Measurements from ENCODE around the gene DUOX1.
A peak's percentile ranks its signal among the peaks of the same experiment; 100 is the strongest.
"Not testable (repeated sequence)": the region's sequence is repeated elsewhere in the genome, so short reads cannot be mapped to it uniquely, and the experiment has no call there.

DUOX1 gene

DNA sequence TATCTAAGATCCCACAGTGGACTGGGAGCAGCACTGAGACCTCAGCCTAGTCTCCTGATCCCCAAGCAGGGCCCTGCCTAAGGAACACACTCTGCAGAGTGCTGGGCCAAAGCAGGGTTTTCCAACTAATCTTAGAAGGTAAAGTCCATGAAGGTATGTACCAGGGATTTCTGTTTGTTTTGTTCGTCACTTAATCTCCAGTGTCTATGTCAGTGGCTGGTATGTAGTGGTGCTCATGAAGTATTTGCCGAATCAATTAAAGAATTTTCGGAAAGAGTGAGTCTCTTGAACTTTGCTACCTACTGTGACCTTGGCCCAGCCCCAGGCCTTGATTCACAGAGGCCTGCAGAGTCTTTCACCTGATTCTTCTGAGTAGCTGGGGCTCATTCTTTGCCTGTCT, 1.7 kb downstream of the DUOX1 start:
- H3K4me3 ChIP-seq (replicated peaks; ENCODE audit: low read depth, low read length): no peak overlapping the region
- no peak for DNase-seq (ENCODE audit: extremely low read depth, low read depth)
- TF ChIP-seq, protein P1, sequence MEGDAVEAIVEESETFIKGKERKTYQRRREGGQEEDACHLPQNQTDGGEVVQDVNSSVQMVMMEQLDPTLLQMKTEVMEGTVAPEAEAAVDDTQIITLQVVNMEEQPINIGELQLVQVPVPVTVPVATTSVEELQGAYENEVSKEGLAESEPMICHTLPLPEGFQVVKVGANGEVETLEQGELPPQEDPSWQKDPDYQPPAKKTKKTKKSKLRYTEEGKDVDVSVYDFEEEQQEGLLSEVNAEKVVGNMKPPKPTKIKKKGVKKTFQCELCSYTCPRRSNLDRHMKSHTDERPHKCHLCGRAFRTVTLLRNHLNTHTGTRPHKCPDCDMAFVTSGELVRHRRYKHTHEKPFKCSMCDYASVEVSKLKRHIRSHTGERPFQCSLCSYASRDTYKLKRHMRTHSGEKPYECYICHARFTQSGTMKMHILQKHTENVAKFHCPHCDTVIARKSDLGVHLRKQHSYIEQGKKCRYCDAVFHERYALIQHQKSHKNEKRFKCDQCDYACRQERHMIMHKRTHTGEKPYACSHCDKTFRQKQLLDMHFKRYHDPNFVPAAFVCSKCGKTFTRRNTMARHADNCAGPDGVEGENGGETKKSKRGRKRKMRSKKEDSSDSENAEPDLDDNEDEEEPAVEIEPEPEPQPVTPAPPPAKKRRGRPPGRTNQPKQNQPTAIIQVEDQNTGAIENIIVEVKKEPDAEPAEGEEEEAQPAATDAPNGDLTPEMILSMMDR (IDR thresholded peaks at IDR 0.05; ENCODE audit: low read depth, low read length, missing control alignments): no peak

DNA sequence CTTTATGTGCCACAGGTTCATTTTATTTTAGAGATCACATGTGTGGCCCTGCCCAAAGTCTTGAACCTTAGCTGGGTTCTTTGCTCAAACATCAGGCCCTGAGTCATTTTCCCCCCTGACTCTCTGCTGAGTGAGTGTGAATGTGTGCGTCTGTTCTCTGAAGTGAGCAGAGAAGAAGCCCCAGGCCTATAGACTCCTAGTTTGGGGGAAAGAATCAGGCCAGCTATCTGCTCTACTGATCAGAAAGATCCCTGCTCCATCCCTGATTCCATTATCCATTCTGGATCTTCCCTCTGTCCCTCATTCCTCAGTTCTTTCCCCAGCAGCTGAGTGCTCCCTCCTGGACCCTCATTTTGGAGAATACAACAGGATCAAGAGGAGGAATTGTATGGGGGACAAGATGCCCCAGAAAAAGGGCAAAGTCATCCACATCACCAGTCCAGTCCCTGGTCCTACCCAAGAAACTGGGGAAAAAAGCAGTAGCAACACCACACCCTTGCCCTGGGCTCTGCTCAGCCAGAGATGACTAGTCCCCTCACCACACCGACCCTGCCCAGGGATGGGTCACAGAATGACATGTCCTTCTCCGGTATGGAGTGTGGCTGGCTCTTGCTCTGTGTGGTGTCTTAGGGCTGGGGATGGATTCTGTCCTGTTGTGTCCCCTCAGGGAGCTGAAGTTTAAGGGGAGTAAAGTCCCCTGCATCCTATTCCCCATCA, 3.2 kb downstream of the DUOX1 start:
- DNase-seq (ENCODE audit: extremely low read depth, low read depth): no peak
- H3K4me3 ChIP-seq (replicated peaks; ENCODE audit: low read depth, low read length): no peak overlapping the region
- TF ChIP-seq, protein P1 (IDR thresholded peaks at IDR 0.05; ENCODE audit: low read depth, low read length, missing control alignments): no peak

DNA sequence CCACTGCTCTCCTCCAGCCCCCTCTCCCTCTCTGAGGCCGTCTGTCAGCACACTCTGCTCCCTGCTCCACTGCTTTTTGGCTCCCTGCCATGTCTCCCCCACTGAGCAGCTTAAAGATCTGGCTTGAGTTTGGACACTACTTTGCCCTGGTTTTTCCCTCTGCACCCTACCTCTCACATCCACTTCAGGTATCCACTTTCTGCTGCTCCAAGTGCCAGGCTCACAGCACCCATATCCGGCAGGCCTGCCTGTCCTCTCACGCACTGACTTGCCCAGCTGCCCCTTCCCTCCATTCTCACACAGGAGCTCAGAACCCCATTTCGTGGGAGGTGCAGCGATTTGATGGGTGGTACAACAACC, 3.7 kb downstream of the DUOX1 start:
- TF ChIP-seq, protein P1 (IDR thresholded peaks at IDR 0.05; ENCODE audit: low read depth, low read length, missing control alignments): no peak
- H3K4me3 ChIP-seq (replicated peaks; ENCODE audit: low read depth, low read length): no peak overlapping the region
- DNase-seq (ENCODE audit: extremely low read depth, low read depth): no peak

DNA sequence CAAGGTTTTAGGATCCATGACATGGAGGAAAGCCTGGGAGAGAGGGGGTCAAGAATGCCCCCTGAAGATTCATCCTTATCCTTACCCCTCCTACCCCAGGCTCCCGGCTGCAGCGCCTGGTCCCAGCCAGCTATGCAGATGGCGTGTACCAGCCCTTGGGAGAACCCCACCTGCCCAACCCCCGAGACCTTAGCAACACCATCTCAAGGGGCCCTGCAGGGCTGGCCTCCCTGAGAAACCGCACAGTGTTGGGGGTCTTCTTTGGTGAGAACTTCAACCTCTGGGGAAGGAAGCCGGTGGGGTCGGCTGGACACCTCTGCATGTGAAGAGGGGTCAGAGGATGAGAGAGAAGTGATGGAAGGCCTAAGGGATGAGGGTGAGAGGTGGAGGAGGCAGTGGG, 4.3 kb downstream of the DUOX1 start:
- TF ChIP-seq, protein P1 (IDR thresholded peaks at IDR 0.05; ENCODE audit: low read depth, low read length, missing control alignments): no peak
- H3K4me3 ChIP-seq (replicated peaks; ENCODE audit: low read depth, low read length): no peak overlapping the region

DNA sequence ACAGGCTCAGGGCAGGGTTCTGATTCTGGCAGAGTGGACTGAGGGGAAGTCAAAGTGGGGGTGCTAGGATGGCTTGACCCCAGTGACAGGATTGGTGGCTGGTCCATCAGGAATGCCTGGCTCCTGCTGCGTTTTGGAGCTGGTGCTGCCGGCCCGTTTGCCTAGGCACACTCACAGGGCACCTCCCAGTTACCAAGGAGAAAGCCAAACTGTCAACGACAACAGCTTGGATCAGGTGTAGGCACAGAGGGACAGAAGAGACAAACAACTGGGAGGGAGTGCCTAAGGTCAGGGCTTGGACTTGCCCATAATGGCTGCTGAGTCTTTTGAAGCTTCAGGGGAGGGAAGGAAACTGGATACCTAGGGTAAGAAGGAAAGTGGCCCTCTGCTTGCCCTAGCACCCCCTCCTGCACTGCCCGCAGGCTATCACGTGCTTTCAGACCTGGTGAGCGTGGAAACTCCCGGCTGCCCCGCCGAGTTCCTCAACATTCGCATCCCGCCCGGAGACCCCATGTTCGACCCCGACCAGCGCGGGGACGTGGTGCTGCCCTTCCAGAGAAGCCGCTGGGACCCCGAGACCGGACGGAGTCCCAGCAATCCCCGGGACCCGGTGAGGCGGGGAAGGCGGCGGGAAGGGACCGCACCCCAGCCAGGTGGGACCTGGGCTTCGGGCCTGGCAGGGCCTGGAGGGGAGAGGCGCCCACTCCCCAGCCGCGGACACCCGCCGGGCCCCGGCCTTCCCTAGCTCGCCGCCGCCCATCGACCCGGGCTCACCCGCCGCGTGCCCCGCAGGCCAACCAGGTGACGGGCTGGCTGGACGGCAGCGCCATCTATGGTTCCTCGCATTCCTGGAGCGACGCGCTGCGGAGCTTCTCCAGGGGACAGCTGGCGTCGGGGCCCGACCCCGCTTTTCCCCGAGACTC, 5.1 kb downstream of the DUOX1 start:
- no peak overlapping the region for H3K4me3 ChIP-seq (replicated peaks; ENCODE audit: low read depth, low read length)
- DNase-seq (ENCODE audit: extremely low read depth, low read depth): no peak

More for the DNA sequence above, 4.3 kb downstream of the DUOX1 start:
- DNase-seq (ENCODE audit: extremely low read depth, low read depth): no peak

DNA sequence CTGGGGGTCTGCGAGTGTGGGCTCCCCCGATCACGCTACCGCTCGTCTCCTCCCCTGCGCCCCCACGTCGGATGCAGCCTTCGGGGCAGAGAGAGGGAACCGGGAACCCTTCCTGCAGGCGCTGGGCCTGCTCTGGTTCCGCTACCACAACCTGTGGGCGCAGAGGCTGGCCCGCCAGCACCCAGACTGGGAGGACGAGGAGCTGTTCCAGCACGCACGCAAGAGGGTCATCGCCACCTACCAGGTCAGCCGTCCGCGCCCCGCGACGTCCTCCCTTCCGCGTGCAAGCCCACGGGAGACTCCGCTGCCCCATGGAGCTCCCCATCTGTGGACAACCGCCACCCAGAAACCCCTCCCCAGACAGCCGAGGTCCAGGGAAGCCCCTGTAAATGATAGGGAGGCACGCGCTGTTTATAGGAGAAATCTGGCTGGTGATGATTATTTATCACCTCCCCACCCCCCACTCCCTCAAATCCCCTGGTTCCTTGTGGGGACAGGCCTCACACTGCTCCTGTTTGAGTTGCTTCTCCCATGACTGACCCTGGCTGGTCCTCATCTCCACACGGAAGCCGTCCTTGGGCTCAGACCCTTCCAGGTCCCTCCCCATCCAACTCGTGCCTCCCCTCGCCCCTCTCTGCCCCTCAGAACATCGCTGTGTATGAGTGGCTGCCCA, 6.0 kb downstream of the DUOX1 start:
- not testable (repeated sequence) for DNase-seq (ENCODE audit: extremely low read depth, low read depth); H3K4me3 ChIP-seq (replicated peaks; ENCODE audit: low read depth, low read length)

More for the DNA sequence above, 5.1 kb downstream of the DUOX1 start:
- TF ChIP-seq, protein P1 (IDR thresholded peaks at IDR 0.05; ENCODE audit: low read depth, low read length, missing control alignments): peak; percentile 5

DNA sequence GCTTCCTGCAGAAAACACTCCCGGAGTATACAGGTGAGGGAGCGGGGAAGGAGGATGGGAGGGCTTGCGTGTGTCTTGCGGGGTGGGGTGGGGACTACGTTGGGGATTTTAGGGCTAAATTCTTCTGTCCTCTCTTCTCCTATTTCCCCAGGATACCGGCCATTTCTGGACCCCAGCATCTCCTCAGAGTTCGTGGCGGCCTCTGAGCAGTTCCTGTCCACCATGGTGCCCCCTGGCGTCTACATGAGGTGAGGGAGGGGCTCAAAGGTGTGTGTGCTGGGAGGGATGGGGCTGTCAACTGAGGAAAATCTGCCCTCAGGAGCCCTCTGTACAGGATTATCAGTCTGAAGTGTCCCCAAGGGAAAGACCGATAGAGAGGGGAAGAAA, 6.6 kb downstream of the DUOX1 start:
- TF ChIP-seq, protein P1 (IDR thresholded peaks at IDR 0.05; ENCODE audit: low read depth, low read length, missing control alignments): no peak
- DNase-seq (ENCODE audit: extremely low read depth, low read depth): no peak
- no peak overlapping the region for H3K4me3 ChIP-seq (replicated peaks; ENCODE audit: low read depth, low read length)

Data from HFF-Myc (cell line).